GM23338 (cell line): ENCODE measurements around the gene SFXN1. TPM values are rescaled to one million over a fixed set of nuclear protein-coding genes. Genes with fewer than 3 reads are reported as not detected.

Source experiments
- ATAC-seq: fragments of 200-7000 bp; cut with Tn5 transposase; 3 replicates; pipeline ENCODE4 v1.9.1; 2020
- DNase-seq: peaks from one replicate; pipeline ENCODE4 v3.0.0-alpha.2; 2015; ENCODE audit warnings: low spot score
- H2AFZ ChIP-seq: fragments of 200-600 bp; sonication (generic); 2 replicates; pipeline ENCODE4 v1.8.0; 2016; ENCODE audit warnings: antibody characterized with exemption, mild to moderate bottlenecking, moderate library complexity
- H3F3A ChIP-seq: fragments of 200-600 bp; sonication (generic); replicated peaks from 2 replicates; pipeline ENCODE4 v1.8.0; 2017; ENCODE audit warnings: antibody characterized with exemption, mixed run types, low read depth
- H3K27ac ChIP-seq: fragments of 200-600 bp; sonication (generic); 2 replicates; pipeline ENCODE4 v1.6.1; 2016; ENCODE audit warnings: low read depth
- H3K27me3 ChIP-seq: fragments of 200-600 bp; sonication (generic); 2 replicates; pipeline ENCODE4 v1.8.0; 2016; ENCODE audit warnings: mild to moderate bottlenecking, mixed run types, moderate library complexity; ENCODE audit not compliant: insufficient read depth
- H3K36me3 ChIP-seq: fragments of 200-600 bp; sonication (generic); 2 replicates; pipeline ENCODE4 v1.8.0; 2016; ENCODE audit warnings: mild to moderate bottlenecking; ENCODE audit not compliant: insufficient read depth
- H3K4me1 ChIP-seq: fragments of 200-600 bp; sonication (generic); 2 replicates; pipeline ENCODE4 v1.8.0; 2016; ENCODE audit warnings: mild to moderate bottlenecking, moderate library complexity; ENCODE audit not compliant: insufficient read depth
- H3K4me2 ChIP-seq: fragments of 200-600 bp; sonication (generic); 2 replicates; pipeline ENCODE4 v1.7.1; 2017; ENCODE audit warnings: mixed run types
- H3K4me3 ChIP-seq: fragments of 200-600 bp; sonication (generic); 2 replicates; pipeline ENCODE4 v1.6.1; 2016; ENCODE audit warnings: mixed run types
- H3K79me2 ChIP-seq: fragments of 200-600 bp; sonication (generic); replicated peaks from 2 replicates; pipeline ENCODE4 v1.8.0; 2017; ENCODE audit warnings: mild to moderate bottlenecking; ENCODE audit not compliant: insufficient read depth
- H3K9me2 ChIP-seq: fragments of 200-600 bp; sonication (generic); 2 replicates; pipeline ENCODE4 v1.8.0; 2017; ENCODE audit not compliant: insufficient read depth
- H4K20me1 ChIP-seq: fragments of 200-600 bp; sonication (generic); replicated peaks from 2 replicates; pipeline ENCODE4 v1.8.0; 2017; ENCODE audit warnings: mild to moderate bottlenecking; ENCODE audit not compliant: insufficient read depth
- H3K27ac Mint-ChIP-seq: 2 replicates; pipeline ENCODE4 v1.8.0; 2020; ENCODE audit warnings: inconsistent platforms, mild to moderate bottlenecking, moderate library complexity, mixed read lengths
- H3K27me3 Mint-ChIP-seq: 3 replicates; pipeline ENCODE4 v1.8.0; 2022; ENCODE audit warnings: low read depth, mild to moderate bottlenecking, moderate library complexity, mixed read lengths, inconsistent platforms; ENCODE audit not compliant: insufficient read depth, poor library complexity
- H3K36me3 Mint-ChIP-seq: 3 replicates; pipeline ENCODE4 v1.8.0; 2021; ENCODE audit warnings: low read depth, mild to moderate bottlenecking, inconsistent platforms, moderate library complexity, mixed read lengths
- H3K4me1 Mint-ChIP-seq: 3 replicates; pipeline ENCODE4 v1.8.0; 2020; ENCODE audit warnings: mild to moderate bottlenecking, inconsistent platforms, mixed read lengths
- H3K4me3 Mint-ChIP-seq: 3 replicates; pipeline ENCODE4 v1.8.0; 2021; ENCODE audit warnings: moderate library complexity, mild to moderate bottlenecking, inconsistent platforms, mixed read lengths
- H3K9me3 Mint-ChIP-seq: 3 replicates; pipeline ENCODE4 v1.8.0; 2020; ENCODE audit warnings: moderate library complexity, mild to moderate bottlenecking, inconsistent platforms, mixed read lengths
- CREB1 ChIP-seq: fragments of 250-450 bp; sonication (Bioruptor Pico); IDR thresholded peaks from 2 replicates; pipeline ENCODE4 v1.5.0; 2020; ENCODE audit warnings: low read depth, mild to moderate bottlenecking, moderate library complexity
- ETS1 ChIP-seq: IDR thresholded peaks from 2 replicates; pipeline ENCODE4 v1.6.1; 2016; ENCODE audit warnings: antibody characterized with exemption
- EZH2 ChIP-seq: fragments of 200-600 bp; sonication (generic); IDR thresholded peaks from one replicate; pipeline ENCODE4 v1.8.0; 2017; ENCODE audit warnings: antibody characterized with exemption, mild to moderate bottlenecking, low read depth; ENCODE audit not compliant: unreplicated experiment
- EZH2phosphoT487 ChIP-seq: fragments of 200-600 bp; sonication (generic); IDR thresholded peaks from one replicate; pipeline ENCODE4 v1.8.1; 2018; ENCODE audit warnings: antibody characterized with exemption; ENCODE audit not compliant: unreplicated experiment
- JUNB ChIP-seq: IDR thresholded peaks from one replicate; pipeline ENCODE4 v1.6.1; 2016; ENCODE audit warnings: antibody characterized with exemption; ENCODE audit not compliant: unreplicated experiment
- NANOG ChIP-seq: IDR thresholded peaks from 2 replicates; pipeline ENCODE4 v1.6.1; 2016; ENCODE audit warnings: antibody characterized with exemption, borderline replicate concordance
- POLR2AphosphoS5 ChIP-seq: IDR thresholded peaks from 2 replicates; pipeline ENCODE4 v1.6.1; 2016; ENCODE audit warnings: antibody characterized with exemption, low read depth
- REST ChIP-seq: IDR thresholded peaks from one replicate; pipeline ENCODE4 v1.6.1; 2018; ENCODE audit warnings: antibody characterized with exemption; ENCODE audit not compliant: unreplicated experiment
- STAT1 ChIP-seq: IDR thresholded peaks from one replicate; pipeline ENCODE4 v1.6.1; 2016; ENCODE audit warnings: antibody characterized with exemption; ENCODE audit not compliant: unreplicated experiment
- ZNF114 ChIP-seq: fragments of 250-450 bp; sonication (Bioruptor Pico); IDR thresholded peaks from 2 replicates; pipeline ENCODE4 v1.5.0; 2020; ENCODE audit warnings: mild to moderate bottlenecking, moderate library complexity
- ZNF331 ChIP-seq: fragments of 250-450 bp; sonication (Bioruptor Pico); IDR thresholded peaks from 2 replicates; pipeline ENCODE4 v1.5.0; 2020; ENCODE audit warnings: low read depth, mild to moderate bottlenecking, moderate library complexity
- ZNF462 ChIP-seq: fragments of 250-450 bp; sonication (Bioruptor Pico); IDR thresholded peaks from 2 replicates; pipeline ENCODE4 v1.5.0; 2020; ENCODE audit warnings: mild to moderate bottlenecking, moderate library complexity
- polyA plus RNA-seq: library from polyadenylated mRNA; unstranded; fragments of >200 nt; fragmentation: Nextera tagmentation; extraction: Ambion mirVana; gene quantifications from 2 replicates; pipeline ENCODE4 v1.2.1, GENCODE V29; 2016
- total RNA-seq: library from RNA; depleted of rRNA; stranded (reverse); fragments of >200 nt; shearing (Covaris generic); gene quantifications from 2 replicates; pipeline ENCODE4 v1.2.3, GENCODE V29; 2014
- TF ChIP-seq, protein P1 (sequence below), 2 experiments: fragments of 200-600 bp in 1 of 2; sonication (generic) in 1 of 2; conservative IDR thresholded peaks; 2 replicates each; pipeline versions ENCODE4 v1.5.1 to v1.6.1; 2016 to 2017; ENCODE audit warnings: antibody characterized with exemption in 2 of 2, low read depth in 2 of 2, mild to moderate bottlenecking in 2 of 2, moderate library complexity in 1 of 2

The SFXN1 gene
- total and polyA plus RNA-seq, 2 experiments from 2014 or later: 44.0 to 97.7 TPM

GRCh38 chr5:175460552-175460951, 17.8 kb upstream of the SFXN1 start:
- Histone ChIP-seq H3K9me2 (no peaks in the 10 kb centered on the region), H2AFZ (no peak overlapping the region), H3K4me1 (no peaks in the 10 kb centered on the region), H4K20me1 (no peaks in the 10 kb centered on the region), H3K36me3 (no peaks in the 10 kb centered on the region), H3K27me3 (no peaks in the 10 kb centered on the region), H3K4me2 (no peak overlapping the region), H3K79me2 (no peaks in the 10 kb centered on the region), H3K27ac (no peak overlapping the region), H3K4me3 (no peak overlapping the region), H3F3A (no peaks in the 10 kb centered on the region)
- H3K27ac Mint-ChIP-seq: no peak overlapping the region
- DNase-seq (no peak), ATAC-seq (no peak)
- 0 out of 3 replicates have a peak, but pooled peaks cover 2% of the 10 kb centered on the region for H3K9me3 Mint-ChIP-seq
- H3K27me3 Mint-ChIP-seq: peaks cover 4% of the 10 kb centered on the region
- TF ChIP-seq, protein P1, sequence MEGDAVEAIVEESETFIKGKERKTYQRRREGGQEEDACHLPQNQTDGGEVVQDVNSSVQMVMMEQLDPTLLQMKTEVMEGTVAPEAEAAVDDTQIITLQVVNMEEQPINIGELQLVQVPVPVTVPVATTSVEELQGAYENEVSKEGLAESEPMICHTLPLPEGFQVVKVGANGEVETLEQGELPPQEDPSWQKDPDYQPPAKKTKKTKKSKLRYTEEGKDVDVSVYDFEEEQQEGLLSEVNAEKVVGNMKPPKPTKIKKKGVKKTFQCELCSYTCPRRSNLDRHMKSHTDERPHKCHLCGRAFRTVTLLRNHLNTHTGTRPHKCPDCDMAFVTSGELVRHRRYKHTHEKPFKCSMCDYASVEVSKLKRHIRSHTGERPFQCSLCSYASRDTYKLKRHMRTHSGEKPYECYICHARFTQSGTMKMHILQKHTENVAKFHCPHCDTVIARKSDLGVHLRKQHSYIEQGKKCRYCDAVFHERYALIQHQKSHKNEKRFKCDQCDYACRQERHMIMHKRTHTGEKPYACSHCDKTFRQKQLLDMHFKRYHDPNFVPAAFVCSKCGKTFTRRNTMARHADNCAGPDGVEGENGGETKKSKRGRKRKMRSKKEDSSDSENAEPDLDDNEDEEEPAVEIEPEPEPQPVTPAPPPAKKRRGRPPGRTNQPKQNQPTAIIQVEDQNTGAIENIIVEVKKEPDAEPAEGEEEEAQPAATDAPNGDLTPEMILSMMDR (conservative IDR thresholded peaks at IDR 0.05; ENCODE audit: low read depth in 2 of 2): no peak
- TF ChIP-seq CREB1 (CRISPR knock-in tag) (no peak), ETS1 (no peak), REST (no peak), EZH2phosphoT487 (no peak), ZNF114 (CRISPR knock-in tag) (no peak), ZNF331 (CRISPR knock-in tag) (no peak), JUNB (no peak), NANOG (no peak), STAT1 (no peak), EZH2 (no peak), POLR2AphosphoS5 (no peak), ZNF462 (CRISPR knock-in tag) (no peak)
- H3K36me3 Mint-ChIP-seq: no peaks in the 10 kb centered on the region
- H3K4me3 Mint-ChIP-seq: no peak overlapping the region
- H3K4me1 Mint-ChIP-seq: peaks cover 5% of the 10 kb centered on the region
